Ishikawa (cell line): ENCODE results near the gene THAP8.

ENCODE experiments used
- CEBPB ChIP-seq: IDR thresholded peaks from 2 replicates; pipeline ENCODE4 v1.6.1; 2012
- CREB1 ChIP-seq: IDR thresholded peaks from 2 replicates; pipeline ENCODE4 v1.6.1; 2012; ENCODE audit warnings: low read depth
- EGR1 ChIP-seq: IDR thresholded peaks from 2 replicates; pipeline ENCODE4 v1.6.1; 2012
- EP300 ChIP-seq: IDR thresholded peaks from 2 replicates; pipeline ENCODE4 v1.6.1; 2012; ENCODE audit warnings: borderline replicate concordance
- FOXM1 ChIP-seq: IDR thresholded peaks from 2 replicates; pipeline ENCODE4 v1.6.1; 2012; ENCODE audit warnings: low read depth, borderline replicate concordance
- NFIC ChIP-seq: IDR thresholded peaks from 2 replicates; pipeline ENCODE4 v1.6.1; 2012
- RAD21 ChIP-seq: IDR thresholded peaks from 2 replicates; pipeline ENCODE4 v1.6.1; 2012; ENCODE audit warnings: low read depth
- TAF1 ChIP-seq: IDR thresholded peaks from 2 replicates; pipeline ENCODE4 v1.6.1; 2012; ENCODE audit warnings: low read depth, mild to moderate bottlenecking
- TCF12 ChIP-seq: IDR thresholded peaks from 2 replicates; pipeline ENCODE4 v1.6.1; 2012; ENCODE audit warnings: low read depth
- TEAD4 ChIP-seq: IDR thresholded peaks from 2 replicates; pipeline ENCODE4 v1.6.1; 2012
- USF1 ChIP-seq: IDR thresholded peaks from 2 replicates; pipeline ENCODE4 v1.6.1; 2012
- YY1 ChIP-seq: IDR thresholded peaks from 2 replicates; pipeline ENCODE4 v1.6.1; 2012; ENCODE audit warnings: low read depth
- ZBTB7A ChIP-seq: IDR thresholded peaks from 2 replicates; pipeline ENCODE4 v1.6.1; 2012; ENCODE audit warnings: low read depth
- TF ChIP-seq, protein P1 (sequence below): IDR thresholded peaks from 2 replicates; pipeline ENCODE4 v1.6.1; 2012; ENCODE audit warnings: low read depth, mild to moderate bottlenecking
- TF ChIP-seq, protein P2 (sequence below): IDR thresholded peaks from 2 replicates; pipeline ENCODE4 v1.6.1; 2012

The THAP8 gene

GRCh38 chr19:36089847-36090246 is 35.8 kb upstream of the THAP8 start:
- TF ChIP-seq RAD21 (no peak), TAF1 (no peak), NFIC (no peak), ZBTB7A (no peak), USF1 (no peak), FOXM1 (no peak), TEAD4 (no peak)

DNA sequence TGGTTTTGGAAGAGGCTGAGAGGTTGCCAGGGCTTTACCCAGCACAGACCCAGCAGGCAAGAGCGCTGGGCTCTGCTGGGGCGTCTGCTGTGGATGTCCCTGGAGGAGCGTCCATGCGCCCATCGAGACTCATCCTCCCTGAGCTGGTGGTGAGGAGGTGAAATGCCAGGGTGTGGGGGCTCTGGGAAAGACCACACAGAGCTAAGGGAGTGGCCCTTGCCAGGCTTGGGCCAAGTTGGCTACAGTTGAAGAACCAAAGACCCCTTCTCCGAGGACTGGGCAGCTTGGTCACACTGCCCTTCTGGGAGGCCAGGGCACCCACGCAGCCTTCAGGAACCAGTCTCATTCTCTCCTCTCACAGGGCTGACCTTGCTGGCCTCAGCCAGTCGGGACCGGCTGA is 32.2 kb upstream of the THAP8 start:
- TF ChIP-seq, protein P1, sequence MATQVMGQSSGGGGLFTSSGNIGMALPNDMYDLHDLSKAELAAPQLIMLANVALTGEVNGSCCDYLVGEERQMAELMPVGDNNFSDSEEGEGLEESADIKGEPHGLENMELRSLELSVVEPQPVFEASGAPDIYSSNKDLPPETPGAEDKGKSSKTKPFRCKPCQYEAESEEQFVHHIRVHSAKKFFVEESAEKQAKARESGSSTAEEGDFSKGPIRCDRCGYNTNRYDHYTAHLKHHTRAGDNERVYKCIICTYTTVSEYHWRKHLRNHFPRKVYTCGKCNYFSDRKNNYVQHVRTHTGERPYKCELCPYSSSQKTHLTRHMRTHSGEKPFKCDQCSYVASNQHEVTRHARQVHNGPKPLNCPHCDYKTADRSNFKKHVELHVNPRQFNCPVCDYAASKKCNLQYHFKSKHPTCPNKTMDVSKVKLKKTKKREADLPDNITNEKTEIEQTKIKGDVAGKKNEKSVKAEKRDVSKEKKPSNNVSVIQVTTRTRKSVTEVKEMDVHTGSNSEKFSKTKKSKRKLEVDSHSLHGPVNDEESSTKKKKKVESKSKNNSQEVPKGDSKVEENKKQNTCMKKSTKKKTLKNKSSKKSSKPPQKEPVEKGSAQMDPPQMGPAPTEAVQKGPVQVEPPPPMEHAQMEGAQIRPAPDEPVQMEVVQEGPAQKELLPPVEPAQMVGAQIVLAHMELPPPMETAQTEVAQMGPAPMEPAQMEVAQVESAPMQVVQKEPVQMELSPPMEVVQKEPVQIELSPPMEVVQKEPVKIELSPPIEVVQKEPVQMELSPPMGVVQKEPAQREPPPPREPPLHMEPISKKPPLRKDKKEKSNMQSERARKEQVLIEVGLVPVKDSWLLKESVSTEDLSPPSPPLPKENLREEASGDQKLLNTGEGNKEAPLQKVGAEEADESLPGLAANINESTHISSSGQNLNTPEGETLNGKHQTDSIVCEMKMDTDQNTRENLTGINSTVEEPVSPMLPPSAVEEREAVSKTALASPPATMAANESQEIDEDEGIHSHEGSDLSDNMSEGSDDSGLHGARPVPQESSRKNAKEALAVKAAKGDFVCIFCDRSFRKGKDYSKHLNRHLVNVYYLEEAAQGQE = no peak
- TF ChIP-seq NFIC (no peak), RAD21 (no peak), TCF12 (no peak), USF1 (no peak), CREB1 (no peak), YY1 (no peak), CEBPB (no peak), EGR1 (no peak), TAF1 (no peak), TEAD4 (no peak), ZBTB7A (no peak)
- TF ChIP-seq, protein P2, sequence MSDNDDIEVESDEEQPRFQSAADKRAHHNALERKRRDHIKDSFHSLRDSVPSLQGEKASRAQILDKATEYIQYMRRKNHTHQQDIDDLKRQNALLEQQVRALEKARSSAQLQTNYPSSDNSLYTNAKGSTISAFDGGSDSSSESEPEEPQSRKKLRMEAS = no peak

DNA sequence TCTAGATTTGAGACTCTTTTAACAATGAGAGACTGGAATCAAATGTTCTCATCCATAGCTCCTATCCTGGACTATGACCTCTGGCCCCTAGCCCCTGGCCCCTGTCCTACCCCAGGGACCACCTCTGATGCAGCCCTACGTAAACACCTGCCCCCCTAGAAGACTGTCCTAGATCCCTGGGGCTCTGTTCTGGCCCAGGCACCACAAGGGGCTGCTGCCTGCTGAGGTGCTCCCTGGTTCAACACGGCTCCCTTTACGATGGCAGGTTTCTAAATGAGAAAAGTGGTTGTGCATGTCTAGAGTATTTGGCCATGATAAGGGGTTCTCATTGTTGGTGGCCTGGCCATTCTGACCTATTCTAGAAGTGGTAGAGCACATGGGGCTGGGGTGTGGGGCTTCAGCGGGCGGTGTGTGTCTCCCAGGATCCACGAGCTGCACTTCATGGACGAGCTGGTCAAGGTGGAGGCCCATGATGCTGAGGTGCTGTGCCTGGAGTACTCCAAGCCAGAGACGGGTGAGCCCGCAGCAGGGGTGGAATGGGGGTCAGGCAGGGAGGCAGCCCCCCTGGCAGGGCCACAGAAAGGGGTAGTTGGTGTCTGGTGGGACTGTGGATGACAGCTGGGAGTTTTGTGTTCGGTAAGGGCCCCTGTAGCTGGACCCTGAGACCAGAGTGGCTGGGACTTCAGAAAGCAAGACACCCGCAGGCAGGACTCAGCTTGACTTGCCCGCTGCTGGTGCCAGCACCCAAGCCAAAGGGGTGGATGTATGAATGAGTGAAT is 30.3 kb upstream of the THAP8 start:
- TF ChIP-seq RAD21 (no peak), TCF12 (no peak), NFIC (no peak), USF1 (no peak), CEBPB (no peak), ZBTB7A (no peak), TAF1 (no peak), YY1 (no peak), CREB1 (no peak), EP300 (no peak), FOXM1 (no peak), EGR1 (no peak), TEAD4 (no peak)
- TF ChIP-seq, protein P1 = no peak
- TF ChIP-seq, protein P2 = no peak

GRCh38 chr19:36082916-36083315 is 28.8 kb upstream of the THAP8 start:
- TF ChIP-seq, protein P2 = no peak

- TF ChIP-seq CREB1 (no peak), TCF12 (no peak), TEAD4 (no peak), NFIC (no peak), EGR1 (no peak), YY1 (no peak), FOXM1 (no peak), EP300 (no peak)
- TF ChIP-seq, protein P1 = no peak
- TF ChIP-seq, protein P2 = no peak
Observed at GRCh38 chr19:36081894-36082293, 27.8 kb upstream of the THAP8 start.
